Measurements from ENCODE around the gene PKIB.

Gene PKIB

GRCh38 chr6:122671251-122671650 lies 61.0 kb downstream of the PKIB start:
- DNase-seq = no peak

- DNase-seq = no peak
Observed at GRCh38 chr6:122673343-122673961, 63.2 kb downstream of the PKIB start.

- DNase-seq = no peak
Observed at GRCh38 chr6:122676146-122676545, 65.9 kb downstream of the PKIB start.

- DNase-seq = no peak
Observed at GRCh38 chr6:122676688-122677087, 66.5 kb downstream of the PKIB start.

DNA sequence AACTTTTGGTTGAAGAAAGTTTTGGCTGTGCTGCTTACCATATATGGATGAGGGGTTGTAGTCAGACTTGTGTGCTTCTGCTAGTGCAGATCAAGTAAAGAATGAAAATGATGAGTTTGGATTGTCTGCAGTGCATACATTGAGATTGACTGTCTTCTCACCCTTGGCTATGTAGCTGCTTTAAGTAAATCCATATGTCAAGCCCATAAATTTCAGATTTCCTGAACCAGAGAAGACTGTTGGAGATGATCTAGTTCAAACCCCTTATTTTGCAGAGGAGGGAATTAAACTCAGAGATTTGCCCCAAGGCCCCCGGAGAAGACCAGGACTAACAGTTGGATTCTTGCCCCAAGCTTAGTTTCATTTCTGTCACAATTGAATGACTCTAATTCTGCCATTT lies 67.2 kb downstream of the PKIB start:
- no peak for DNase-seq

DNA sequence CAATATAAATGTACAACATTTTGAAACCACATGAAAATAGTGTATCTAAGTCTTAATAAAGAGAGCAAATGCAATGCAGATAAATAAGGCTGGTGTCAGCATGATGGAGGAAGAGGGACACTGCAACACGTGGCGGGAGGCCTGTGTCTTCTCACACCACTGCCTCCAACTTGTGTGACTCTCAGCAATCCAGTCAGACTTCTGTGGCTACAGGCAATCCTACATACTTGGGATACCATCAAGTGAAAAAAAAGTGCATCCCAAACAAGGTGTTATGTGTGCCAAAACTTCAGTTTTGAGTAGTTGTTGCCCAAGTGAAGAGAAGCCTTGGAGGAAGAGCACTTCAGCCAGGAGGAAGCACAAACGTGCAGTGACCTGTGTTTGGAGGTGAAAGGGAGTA lies 68.6 kb downstream of the PKIB start:
- no peak for DNase-seq

DNA sequence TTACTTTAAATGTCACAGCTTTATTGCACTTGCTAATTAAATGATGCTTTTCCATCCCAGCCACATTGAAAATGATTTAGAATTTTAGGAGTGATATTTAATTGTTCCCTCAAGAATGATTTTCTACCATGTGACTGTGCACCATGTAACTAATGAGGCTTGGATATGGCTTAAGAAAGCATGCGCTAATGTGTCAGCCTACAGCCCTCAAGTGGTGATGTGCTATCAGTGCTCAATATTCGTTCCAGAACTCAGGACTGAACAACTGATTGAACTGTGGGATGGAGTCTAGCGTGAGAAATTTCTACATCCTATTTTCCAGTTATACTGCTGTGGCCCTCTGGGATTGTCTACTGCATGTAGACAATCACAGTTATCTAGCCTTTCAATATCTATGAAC lies 71.5 kb downstream of the PKIB start:
- no peak for DNase-seq

GRCh38 chr6:122683989-122684651 lies 73.9 kb downstream of the PKIB start:
- no peak for DNase-seq

DNA sequence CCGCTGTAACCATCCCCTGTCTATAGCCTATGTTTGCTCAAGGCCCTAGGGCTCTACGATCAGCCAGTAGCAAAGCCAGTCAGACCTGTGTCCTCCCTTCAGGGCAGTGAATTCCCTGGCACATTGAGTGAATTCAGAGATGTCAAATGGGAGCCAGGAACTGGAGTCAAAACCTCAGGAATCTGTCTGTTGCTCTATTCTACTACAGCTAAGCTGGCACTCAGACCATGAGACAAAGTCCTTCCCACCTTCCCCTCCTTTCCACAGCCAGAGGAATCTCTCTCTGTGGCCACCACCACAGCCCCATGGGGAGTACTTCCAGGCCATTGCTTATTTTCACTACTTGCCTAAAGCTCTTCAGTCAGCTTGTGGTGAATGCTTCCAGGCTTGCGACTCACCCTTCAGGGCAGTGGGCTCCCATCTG lies 82.0 kb downstream of the PKIB start:
- no peak for DNase-seq

DNA sequence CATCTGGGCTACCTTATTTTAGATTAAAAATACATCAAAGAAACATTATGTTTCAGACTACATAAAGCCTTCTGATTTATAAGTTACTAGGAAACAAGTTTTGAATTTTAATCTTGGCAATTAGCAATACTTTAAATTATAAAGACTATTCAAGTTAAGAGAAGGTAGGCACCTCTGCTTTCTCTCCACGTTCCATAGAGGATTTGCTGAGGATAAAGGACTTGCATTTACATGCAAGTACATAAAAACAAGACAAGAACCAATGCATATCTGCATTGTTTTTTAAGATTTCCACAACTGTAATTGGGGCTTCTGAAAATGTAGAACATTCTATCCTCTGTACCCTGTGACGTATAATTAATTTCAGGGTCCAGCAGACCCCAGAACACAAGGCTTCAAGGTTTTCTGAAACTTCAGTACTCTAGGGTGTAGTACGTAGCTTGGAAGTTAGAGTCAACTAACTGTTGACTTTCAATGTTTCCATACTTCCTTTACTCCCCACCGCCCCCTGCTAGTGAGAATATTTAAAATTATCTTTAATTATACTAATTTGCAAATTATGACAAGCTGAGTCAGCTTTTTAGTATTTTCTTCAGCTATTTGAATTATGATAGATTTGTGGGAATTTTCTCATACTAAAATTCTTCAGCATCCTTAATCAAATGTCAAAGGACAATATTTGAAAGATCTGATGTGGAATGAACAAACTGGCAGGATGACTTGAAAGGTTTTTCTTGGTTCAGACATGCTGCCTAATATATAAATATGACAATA lies 82.8 kb downstream of the PKIB start:
- DNase-seq = no peak

DNA sequence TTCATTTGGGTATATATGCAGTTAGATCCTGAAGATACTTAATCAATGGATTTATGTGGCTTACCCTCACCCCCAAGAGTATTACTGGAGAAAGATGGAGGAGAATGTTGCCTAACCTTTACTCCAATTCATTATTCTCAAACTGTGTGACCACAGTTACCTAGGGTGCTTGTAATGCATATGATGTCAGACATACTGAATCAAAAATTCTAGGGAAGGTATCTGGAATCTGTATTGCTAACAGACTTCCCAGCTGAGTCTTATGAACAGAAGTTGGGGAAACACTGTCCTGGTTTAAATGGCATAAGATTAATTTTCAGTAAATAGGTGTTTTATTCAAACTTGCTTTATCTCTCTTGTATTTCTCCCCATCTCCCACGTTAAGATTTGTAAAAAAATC lies 83.9 kb downstream of the PKIB start:
- DNase-seq = no peak

DNA sequence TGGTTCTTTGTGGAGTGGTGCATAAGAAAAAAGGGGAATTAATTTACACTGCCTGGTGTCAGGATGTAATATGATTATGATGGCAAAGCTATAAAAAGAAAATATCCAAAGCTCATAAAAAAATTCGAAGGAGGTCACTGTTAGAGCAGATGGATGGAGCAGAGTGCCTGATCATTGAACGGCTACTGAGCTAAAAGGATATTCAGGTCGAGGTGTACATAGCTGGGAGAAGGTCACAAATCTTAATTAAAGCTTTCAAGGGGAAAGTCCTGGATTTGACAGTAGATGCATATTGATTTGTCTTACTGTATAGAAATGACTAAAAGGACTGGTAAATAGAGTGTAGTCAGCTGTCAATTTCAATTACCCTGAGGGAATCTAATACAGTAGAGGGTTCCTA lies 84.4 kb downstream of the PKIB start:
- no peak for DNase-seq

DNA sequence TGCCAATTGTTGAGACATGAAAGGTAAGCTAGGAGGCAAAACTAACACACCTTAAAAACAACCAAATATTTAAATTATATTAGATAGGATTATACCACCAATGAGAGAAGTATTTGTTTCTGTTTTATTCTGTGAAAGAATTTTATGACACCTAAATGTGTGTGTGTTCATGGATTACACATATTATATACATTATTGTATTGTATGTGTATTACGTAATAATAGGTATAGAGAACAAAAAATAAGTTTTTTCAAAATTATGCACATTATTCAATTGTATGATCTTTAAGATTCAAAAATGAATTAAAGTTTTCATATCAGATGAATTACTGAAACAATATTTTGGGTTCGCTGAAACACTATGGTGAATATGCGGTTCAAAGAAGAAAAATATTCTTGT lies 85.0 kb downstream of the PKIB start:
- DNase-seq = no peak

GRCh38 chr6:122696079-122696478 lies 85.9 kb downstream of the PKIB start:
- no peak for DNase-seq

DNA sequence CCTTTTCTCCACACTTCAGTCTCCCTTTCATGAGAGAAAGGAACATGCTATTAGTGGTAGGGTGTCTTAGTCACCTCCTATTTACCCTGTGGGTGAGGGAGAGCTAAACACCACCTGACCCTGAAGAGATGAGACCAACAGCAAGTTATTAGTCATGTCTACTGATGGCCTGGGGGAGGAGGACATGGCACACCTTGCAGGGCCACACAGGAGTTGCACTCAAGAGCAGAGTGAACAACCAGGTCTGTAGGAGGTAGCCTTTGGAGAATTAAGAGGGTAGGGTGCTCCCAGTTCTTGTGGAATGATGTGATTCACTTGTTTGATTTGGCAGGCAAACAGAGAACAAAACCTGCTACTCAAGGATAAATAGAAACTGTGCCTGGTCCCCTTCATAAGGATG lies 86.6 kb downstream of the PKIB start:
- no peak for DNase-seq

DNA sequence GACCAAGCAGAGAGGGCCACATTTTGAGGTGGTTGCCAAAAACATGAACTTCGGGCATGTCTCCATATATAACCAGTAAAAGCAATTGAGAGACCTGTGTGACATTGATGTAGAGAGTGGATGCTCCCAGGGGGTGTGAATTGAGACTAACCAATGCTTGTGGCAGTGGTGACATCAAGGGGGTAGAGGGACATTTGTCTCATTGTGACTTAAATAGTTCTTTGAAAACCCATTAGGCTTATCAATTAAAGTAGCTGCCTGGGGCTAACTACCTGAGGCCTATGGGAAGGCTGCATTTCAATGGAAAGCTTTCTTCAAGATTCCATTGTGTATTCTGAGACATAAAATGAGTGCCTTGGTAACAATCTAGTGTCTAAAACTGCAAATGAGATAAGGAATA lies 87.3 kb downstream of the PKIB start:
- no peak for DNase-seq

- DNase-seq = no peak
Observed at GRCh38 chr6:122701666-122702065, 91.5 kb downstream of the PKIB start.

- no peak for DNase-seq
Observed at GRCh38 chr6:122702841-122703240, 92.6 kb downstream of the PKIB start.

DNA sequence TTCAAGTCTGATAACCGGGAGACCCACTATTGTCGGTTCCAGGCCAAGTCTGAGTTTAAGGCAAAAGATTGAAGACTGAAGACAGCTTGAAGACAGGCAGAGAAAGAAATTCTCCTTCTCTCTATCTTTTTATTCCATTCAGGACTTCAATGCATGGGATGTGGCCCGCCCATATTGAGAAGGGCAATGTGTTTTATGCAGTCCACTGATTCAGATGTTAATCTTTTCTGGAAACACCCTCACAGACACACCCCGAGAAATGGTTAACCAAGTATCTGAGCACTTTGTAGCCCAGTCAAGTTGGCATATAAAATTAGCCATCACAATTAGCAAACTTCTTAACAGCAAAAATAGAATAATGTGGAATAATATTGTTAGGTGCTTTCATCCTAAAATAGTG lies 93.9 kb downstream of the PKIB start:
- no peak for DNase-seq

- no peak for DNase-seq
Observed at GRCh38 chr6:122709922-122710512, 99.8 kb downstream of the PKIB start.

GRCh38 chr6:122710908-122711635 lies 100.9 kb downstream of the PKIB start:
- no peak for DNase-seq

- no peak for DNase-seq
Observed at GRCh38 chr6:122712093-122712447, 101.9 kb downstream of the PKIB start.

GRCh38 chr6:122712448-122713137 lies 102.4 kb downstream of the PKIB start:
- no peak for DNase-seq
